ENCODE measurements around the gene SCYGR1. TPM values are rescaled to one million over a fixed set of nuclear protein-coding genes. Genes with fewer than 3 reads are reported as not detected.

Gene SCYGR1
- total RNA-seq, 2 experiments from 2014 or later = not detected

- POLR2A ChIA-PET = no interaction called here
- CTCF ChIA-PET = no interaction called here
Measured at GRCh38 chr2:227340106-227340505, 47.6 kb downstream of the SCYGR1 start.

GRCh38 chr2:227339098-227339599 is 48.6 kb downstream of the SCYGR1 start:
- POLR2A ChIA-PET = no interaction called here
- CTCF ChIA-PET = no interaction called here

Other genes with a start within 250 kb of the SCYGR1 start
- gene COL4A4, start 223.7 kb downstream of the SCYGR1 start, total RNA-seq = not detected
- gene COL4A3, start 223.3 kb downstream of the SCYGR1 start, total RNA-seq = not detected
- gene MFF, start 62.7 kb downstream of the SCYGR1 start, total RNA-seq = 10 to 100 TPM; 68.8 to 69.5 TPM
- not detected for gene TM4SF20, start 8.6 kb downstream of the SCYGR1 start, total RNA-seq
- gene AGFG1, start 84.2 kb upstream of the SCYGR1 start, total RNA-seq = 100 to 1,000 TPM; 142 to 148 TPM
- gene SCYGR2, start 210.9 kb upstream of the SCYGR1 start, total RNA-seq = not detected
- gene SCYGR3, start 226.9 kb upstream of the SCYGR1 start, total RNA-seq = not detected
- gene SCYGR4, start 229.5 kb upstream of the SCYGR1 start, total RNA-seq = not detected